Measurements from ENCODE around the gene AANAT.
"Not testable (repeated sequence)": the region's sequence is repeated elsewhere in the genome, so short reads cannot be mapped to it uniquely, and the experiment has no call there.

The AANAT gene

GRCh38 chr17:76502341-76503211 lies 35.2 kb downstream of the AANAT start:
- Histone ChIP-seq H3K27me3 (replicated peaks; ENCODE audit: control insufficient read depth, insufficient read depth, low read length, poor library complexity, severe bottlenecking) (no peaks in the 10 kb centered on the region), H3K27ac (ENCODE audit: insufficient read depth, low read length, poor library complexity, severe bottlenecking) (no peak overlapping the region), H3K4me3 (ENCODE audit: insufficient read depth, low read depth, low read length, poor library complexity, severe bottlenecking) (no peak overlapping the region), H3K9me3 (ENCODE audit: control insufficient read depth, low read length) (no peaks in the 10 kb centered on the region), H3K4me1 (ENCODE audit: control insufficient read depth, insufficient read depth, low read length, poor library complexity, severe bottlenecking) (peaks cover 30% of the 10 kb centered on the region), H3K36me3 (ENCODE audit: control insufficient read depth, insufficient read depth, low read length) (no peaks in the 10 kb centered on the region)
- no peak for DNase-seq

GRCh38 chr17:76504117-76504516 lies 36.7 kb downstream of the AANAT start:
- Histone ChIP-seq H3K27ac (ENCODE audit: insufficient read depth, low read length, poor library complexity, severe bottlenecking) (no peak overlapping the region), H3K4me1 (ENCODE audit: control insufficient read depth, insufficient read depth, low read length, poor library complexity, severe bottlenecking) (peaks cover 28% of the 10 kb centered on the region), H3K36me3 (ENCODE audit: control insufficient read depth, insufficient read depth, low read length) (no peaks in the 10 kb centered on the region), H3K4me3 (ENCODE audit: insufficient read depth, low read depth, low read length, poor library complexity, severe bottlenecking) (no peak overlapping the region), H3K9me3 (ENCODE audit: control insufficient read depth, low read length) (no peaks in the 10 kb centered on the region), H3K27me3 (replicated peaks; ENCODE audit: control insufficient read depth, insufficient read depth, low read length, poor library complexity, severe bottlenecking) (no peaks in the 10 kb centered on the region)
- DNase-seq = no peak

- Histone ChIP-seq H3K27ac (ENCODE audit: insufficient read depth, low read length, poor library complexity, severe bottlenecking) (no peak overlapping the region), H3K9me3 (ENCODE audit: control insufficient read depth, low read length) (no peaks in the 10 kb centered on the region), H3K4me3 (ENCODE audit: insufficient read depth, low read depth, low read length, poor library complexity, severe bottlenecking) (no peak overlapping the region), H3K36me3 (ENCODE audit: control insufficient read depth, insufficient read depth, low read length) (no peaks in the 10 kb centered on the region), H3K4me1 (ENCODE audit: control insufficient read depth, insufficient read depth, low read length, poor library complexity, severe bottlenecking) (peaks cover 9% of the 10 kb centered on the region), H3K27me3 (replicated peaks; ENCODE audit: control insufficient read depth, insufficient read depth, low read length, poor library complexity, severe bottlenecking) (no peaks in the 10 kb centered on the region)
- peak; percentile 77 to 81 (median 81) for DNase-seq
Observed at GRCh38 chr17:76506408-76507345, 39.3 kb downstream of the AANAT start.

GRCh38 chr17:76508472-76509063 lies 41.2 kb downstream of the AANAT start:
- H3K27me3 ChIP-seq (replicated peaks; ENCODE audit: control insufficient read depth, insufficient read depth, low read length, poor library complexity, severe bottlenecking); H3K4me1 ChIP-seq (ENCODE audit: control insufficient read depth, insufficient read depth, low read length, poor library complexity, severe bottlenecking); H3K4me3 ChIP-seq (ENCODE audit: insufficient read depth, low read depth, low read length, poor library complexity, severe bottlenecking); H3K27ac ChIP-seq (ENCODE audit: insufficient read depth, low read length, poor library complexity, severe bottlenecking); H3K36me3 ChIP-seq (ENCODE audit: control insufficient read depth, insufficient read depth, low read length); DNase-seq; H3K9me3 ChIP-seq (ENCODE audit: control insufficient read depth, low read length): not testable (repeated sequence)

- Histone ChIP-seq H3K27me3 (replicated peaks; ENCODE audit: control insufficient read depth, insufficient read depth, low read length, poor library complexity, severe bottlenecking) (no peaks in the 10 kb centered on the region), H3K4me3 (ENCODE audit: insufficient read depth, low read depth, low read length, poor library complexity, severe bottlenecking) (no peak overlapping the region), H3K4me1 (ENCODE audit: control insufficient read depth, insufficient read depth, low read length, poor library complexity, severe bottlenecking) (peaks cover 19% of the 10 kb centered on the region), H3K27ac (ENCODE audit: insufficient read depth, low read length, poor library complexity, severe bottlenecking) (no peak overlapping the region), H3K36me3 (ENCODE audit: control insufficient read depth, insufficient read depth, low read length) (no peaks in the 10 kb centered on the region), H3K9me3 (ENCODE audit: control insufficient read depth, low read length) (no peaks in the 10 kb centered on the region)
- DNase-seq = no peak
Observed at GRCh38 chr17:76510831-76511244, 43.4 kb downstream of the AANAT start.

GRCh38 chr17:76511668-76512365 lies 44.4 kb downstream of the AANAT start:
- Histone ChIP-seq H3K36me3 (ENCODE audit: control insufficient read depth, insufficient read depth, low read length) (no peaks in the 10 kb centered on the region), H3K27me3 (replicated peaks; ENCODE audit: control insufficient read depth, insufficient read depth, low read length, poor library complexity, severe bottlenecking) (no peaks in the 10 kb centered on the region), H3K4me3 (ENCODE audit: insufficient read depth, low read depth, low read length, poor library complexity, severe bottlenecking) (no peak overlapping the region), H3K27ac (ENCODE audit: insufficient read depth, low read length, poor library complexity, severe bottlenecking) (no peak overlapping the region), H3K9me3 (ENCODE audit: control insufficient read depth, low read length) (no peaks in the 10 kb centered on the region), H3K4me1 (ENCODE audit: control insufficient read depth, insufficient read depth, low read length, poor library complexity, severe bottlenecking) (peaks cover 24% of the 10 kb centered on the region)
- DNase-seq = no peak

- H3K27me3 ChIP-seq (replicated peaks; ENCODE audit: control insufficient read depth, insufficient read depth, low read length, poor library complexity, severe bottlenecking) = no peaks in the 10 kb centered on the region
- no peaks in the 10 kb centered on the region for H3K9me3 ChIP-seq (ENCODE audit: control insufficient read depth, low read length)
- DNase-seq = no peak
- H3K36me3 ChIP-seq (ENCODE audit: control insufficient read depth, insufficient read depth, low read length) = no peaks in the 10 kb centered on the region
- H3K27ac ChIP-seq (ENCODE audit: insufficient read depth, low read length, poor library complexity, severe bottlenecking) = no peak overlapping the region
- H3K4me1 ChIP-seq (ENCODE audit: control insufficient read depth, insufficient read depth, low read length, poor library complexity, severe bottlenecking) = peaks cover 33% of the 10 kb centered on the region
- H3K4me3 ChIP-seq (ENCODE audit: insufficient read depth, low read depth, low read length, poor library complexity, severe bottlenecking) = no peak overlapping the region
Observed at GRCh38 chr17:76512366-76513305, 45.2 kb downstream of the AANAT start.

- H3K4me1 ChIP-seq (ENCODE audit: control insufficient read depth, insufficient read depth, low read length, poor library complexity, severe bottlenecking) = peaks cover 39% of the 10 kb centered on the region
- no peaks in the 10 kb centered on the region for H3K9me3 ChIP-seq (ENCODE audit: control insufficient read depth, low read length)
- no peaks in the 10 kb centered on the region for H3K27me3 ChIP-seq (replicated peaks; ENCODE audit: control insufficient read depth, insufficient read depth, low read length, poor library complexity, severe bottlenecking)
- H3K4me3 ChIP-seq (ENCODE audit: insufficient read depth, low read depth, low read length, poor library complexity, severe bottlenecking) = no peak overlapping the region
- DNase-seq = no peak
- H3K27ac ChIP-seq (ENCODE audit: insufficient read depth, low read length, poor library complexity, severe bottlenecking) = peak overlapping the region; percentile 53
- no peaks in the 10 kb centered on the region for H3K36me3 ChIP-seq (ENCODE audit: control insufficient read depth, insufficient read depth, low read length)
Observed at GRCh38 chr17:76513306-76513692, 45.9 kb downstream of the AANAT start.

GRCh38 chr17:76514355-76514754 lies 47.0 kb downstream of the AANAT start:
- H3K27ac ChIP-seq (ENCODE audit: insufficient read depth, low read length, poor library complexity, severe bottlenecking) = peak overlapping the region; percentile 53
- not testable (repeated sequence) for DNase-seq; H3K36me3 ChIP-seq (ENCODE audit: control insufficient read depth, insufficient read depth, low read length); H3K9me3 ChIP-seq (ENCODE audit: control insufficient read depth, low read length); H3K4me3 ChIP-seq (ENCODE audit: insufficient read depth, low read depth, low read length, poor library complexity, severe bottlenecking); H3K27me3 ChIP-seq (replicated peaks; ENCODE audit: control insufficient read depth, insufficient read depth, low read length, poor library complexity, severe bottlenecking)
- H3K4me1 ChIP-seq (ENCODE audit: control insufficient read depth, insufficient read depth, low read length, poor library complexity, severe bottlenecking) = peaks cover 40% of the 10 kb centered on the region

Measured in effector memory CD4-positive, alpha-beta T cell (primary cell).